Adrenal gland (tissue), 12 donors: ENCODE measurements around the gene LRFN4. TPM values are rescaled to one million over a fixed set of nuclear protein-coding genes. Genes with fewer than 3 reads are reported as not detected.

Experiments
- DNase-seq, 7 donors: peaks; one replicate each; pipeline ENCODE4 v3.0.0-alpha.2; 2019 to 2020
- H3K27ac ChIP-seq, 5 donors: fragments of 200-600 bp; sonication (generic) in 4 of 5; 1 replicate in 3 of 5; 2 replicates in 2 of 5; pipeline versions ENCODE4 v1.5.1 to v1.8.0; 2016 to 2020; ENCODE audit warnings: mild to moderate bottlenecking in 1 of 5
- H3K27me3 ChIP-seq: fragments of 200-600 bp; 2 replicates; pipeline ENCODE4 v1.8.0; 2021
- H3K36me3 ChIP-seq, 2 donors: fragments of 200-600 bp; replicated peaks in 1 of 2; 1 replicate in 1 of 2; 2 replicates in 1 of 2; pipeline versions ENCODE4 v1.5.1 to v1.8.0; 2018 to 2022
- H3K4me1 ChIP-seq, 2 donors: fragments of 200-600 bp; replicated peaks in 1 of 2; 1 replicate in 1 of 2; 2 replicates in 1 of 2; pipeline versions ENCODE4 v1.5.1 to v1.8.0; 2018 to 2021
- H3K4me3 ChIP-seq, 4 donors: fragments of 200-600 bp; sonication (generic) in 3 of 4; one replicate each; pipeline ENCODE4 v1.5.1; 2016 to 2018
- H3K9me3 ChIP-seq, 3 donors: fragments of 200-600 bp; sonication (generic) in 1 of 3; replicated peaks in 1 of 3; 1 replicate in 2 of 3; 2 replicates in 1 of 3; pipeline versions ENCODE4 v1.5.1 to v1.8.0; 2016 to 2021
- POLR2A ChIP-seq, 2 donors: fragments of 450-650 bp; IDR thresholded peaks; one replicate each; pipeline ENCODE4 v1.6.1; 2017; ENCODE audit warnings: antibody characterized with exemption in 2 of 2, mild to moderate bottlenecking in 2 of 2, moderate library complexity in 1 of 2
- WGBS, 4 donors: extraction: QIAGEN DNeasy Blood & Tissue Kit in 2 of 4; methylation state at CpG; one replicate each; pipeline versions ENCODE4 v1.1.5 to v1.1.7; 2013 to 2017; 5-methylcytosine and 5-hydroxymethylcytosine counted together
- intact Hi-C, 2 donors: fragments of 100-400 bp; cut with DNase I; formaldehyde crosslinking; loops; one replicate each; pipeline versions ENCODE4 v1.14.1 to v1.15.0; 2022 to 2023
- polyA plus RNA-seq, 3 donors: library from polyadenylated mRNA; stranded (reverse); fragments of 200-250 nt in 2 of 3; fragments of 350-450 nt in 1 of 3; fragmentation: Illumina TruSeq in 1 of 3; extraction: RNeasy Lipid Tissue Mini Kit (QIAGEN cat#74804) in 1 of 3; gene quantifications; one replicate each; pipeline ENCODE4 v1.2.3, GENCODE V29; 2013 to 2014
- total RNA-seq, 9 donors: library from RNA; depleted of rRNA in 4 of 9; stranded (reverse); fragments of >200 nt in 4 of 9; fragments of 120-200 nt in 1 of 9; fragmentation: NEBNext Ultra II Directional in 1 of 9; extraction: Animal tissue kit (Norgen Biotek cat#: 25700) in 1 of 9; gene quantifications; one replicate each; pipeline versions ENCODE4 v1.1.0 to v1.2.4, GENCODE V29; 2013 to 2023
- TF ChIP-seq, protein P1 (sequence below), 6 experiments: fragments of 450-650 bp in 4 of 6; fragments of 200-600 bp in 2 of 6; sonication (generic) in 1 of 6; IDR thresholded peaks; 1 replicate in 5 of 6; 2 replicates in 1 of 6; pipeline versions ENCODE4 v1.5.1 to v1.8.0; 2016 to 2021; ENCODE audit warnings: antibody characterized with exemption in 6 of 6, mild to moderate bottlenecking in 2 of 6, moderate library complexity in 1 of 6
- donor health status: healthy with polysubstance abuse.
- donor health status: Bipolar disorder and iron deficiency.
- donor health status: DM: yes; HTN: yes; CAD: no.
- donor health status: DM: no; HTN: no; CAD: no.
- donor health status: DM: no; HTN: no; CAD: no.
- donor health status: DM: yes; HTN: yes; CAD: no.

The LRFN4 gene
- total and polyA plus RNA-seq, 12 donors: 0.24 to 74.3 (median 16.3) TPM

DNA sequence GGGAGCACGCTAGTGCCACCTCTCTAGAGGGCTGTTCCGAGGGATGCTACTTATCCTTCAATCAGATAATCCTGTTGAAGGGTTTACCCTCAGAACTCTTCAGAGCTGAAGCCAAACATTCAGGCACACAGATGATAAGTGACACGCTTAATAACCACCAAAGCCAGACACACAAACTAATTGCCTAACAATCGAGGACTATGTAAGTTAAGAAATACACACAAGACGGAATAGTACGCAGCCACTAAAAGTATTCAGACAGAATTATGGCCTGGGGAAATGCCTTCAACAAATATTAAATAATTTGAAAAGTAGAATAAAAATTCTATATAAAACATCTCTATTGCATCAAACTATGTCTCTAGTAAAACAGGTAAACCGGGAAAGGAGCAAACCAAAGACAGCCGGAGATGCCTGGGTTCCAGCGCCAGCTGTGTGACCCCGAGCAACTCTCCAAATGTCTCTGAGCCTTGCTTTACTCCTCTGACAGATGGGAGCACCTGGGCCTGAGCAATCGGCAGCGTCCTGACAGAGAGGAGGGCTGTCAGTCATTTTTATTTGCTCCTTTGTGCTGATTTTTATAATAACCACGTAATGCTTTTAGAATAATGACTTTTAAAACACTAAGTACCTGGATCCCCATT lies 11.3 kb downstream of the LRFN4 start:
- DNase-seq: no peak
- no peak overlapping the region for H3K27ac ChIP-seq
- TF ChIP-seq, protein P1, sequence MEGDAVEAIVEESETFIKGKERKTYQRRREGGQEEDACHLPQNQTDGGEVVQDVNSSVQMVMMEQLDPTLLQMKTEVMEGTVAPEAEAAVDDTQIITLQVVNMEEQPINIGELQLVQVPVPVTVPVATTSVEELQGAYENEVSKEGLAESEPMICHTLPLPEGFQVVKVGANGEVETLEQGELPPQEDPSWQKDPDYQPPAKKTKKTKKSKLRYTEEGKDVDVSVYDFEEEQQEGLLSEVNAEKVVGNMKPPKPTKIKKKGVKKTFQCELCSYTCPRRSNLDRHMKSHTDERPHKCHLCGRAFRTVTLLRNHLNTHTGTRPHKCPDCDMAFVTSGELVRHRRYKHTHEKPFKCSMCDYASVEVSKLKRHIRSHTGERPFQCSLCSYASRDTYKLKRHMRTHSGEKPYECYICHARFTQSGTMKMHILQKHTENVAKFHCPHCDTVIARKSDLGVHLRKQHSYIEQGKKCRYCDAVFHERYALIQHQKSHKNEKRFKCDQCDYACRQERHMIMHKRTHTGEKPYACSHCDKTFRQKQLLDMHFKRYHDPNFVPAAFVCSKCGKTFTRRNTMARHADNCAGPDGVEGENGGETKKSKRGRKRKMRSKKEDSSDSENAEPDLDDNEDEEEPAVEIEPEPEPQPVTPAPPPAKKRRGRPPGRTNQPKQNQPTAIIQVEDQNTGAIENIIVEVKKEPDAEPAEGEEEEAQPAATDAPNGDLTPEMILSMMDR (IDR thresholded peaks at IDR 0.05): no peak
- no peak for TF ChIP-seq POLR2A (IDR thresholded peaks at IDR 0.05)
- intact Hi-C loops: no loop called here
- peaks cover 0 to 24% of the 10 kb centered on the region in 2 donors for H3K36me3 ChIP-seq
- no peaks in the 10 kb centered on the region for H3K9me3 ChIP-seq
- 95 to 97% (median 97%) methylated on average over 13 of the region's 13 CpGs for WGBS, 4 donors
- H3K27me3 ChIP-seq: no peaks in the 10 kb centered on the region
- no peaks in the 10 kb centered on the region for H3K4me1 ChIP-seq
- H3K4me3 ChIP-seq: no peak overlapping the region

DNA sequence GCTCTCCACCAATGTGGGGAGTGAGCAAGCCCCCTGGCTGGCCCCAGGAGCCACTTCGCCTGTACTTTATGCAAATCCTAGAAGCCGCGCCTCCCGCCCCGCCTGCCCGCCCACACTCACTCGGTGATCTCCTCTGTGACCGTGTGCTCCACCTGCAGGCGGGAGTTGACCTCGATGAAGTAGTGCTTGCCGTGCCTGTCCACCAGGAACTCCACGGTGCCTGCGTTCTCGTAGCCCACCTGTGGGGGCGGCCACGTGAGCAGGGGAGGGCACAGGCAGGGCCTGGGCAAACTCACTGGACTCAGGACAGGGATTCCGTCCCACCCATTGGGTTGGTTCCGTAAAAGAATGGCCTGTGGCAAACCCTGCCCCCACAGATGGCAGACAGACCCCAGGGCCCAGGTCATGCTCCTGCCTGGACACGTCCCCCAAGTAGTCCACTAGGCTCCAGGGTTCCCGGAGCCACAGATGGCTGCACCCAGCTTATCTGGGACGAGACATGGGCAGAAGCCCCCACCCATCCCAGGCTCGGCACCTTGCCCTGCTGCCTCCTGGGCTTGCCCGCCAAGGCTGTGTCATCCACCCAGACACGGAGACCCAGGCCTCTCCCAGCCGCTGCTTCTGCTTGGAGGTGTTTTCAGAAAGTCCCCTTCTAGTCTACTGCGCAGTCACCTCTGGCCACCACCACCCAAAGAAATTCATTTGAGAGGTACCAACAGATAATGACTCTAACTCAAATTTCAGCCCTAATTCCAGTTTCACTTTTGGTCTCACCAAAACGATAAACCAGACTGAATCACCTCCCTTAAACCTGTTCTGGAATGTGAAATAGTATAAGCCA lies 12.1 kb downstream of the LRFN4 start:
- intact Hi-C loops: no loop called here
- TF ChIP-seq POLR2A (IDR thresholded peaks at IDR 0.05): no peak
- TF ChIP-seq, protein P1 (IDR thresholded peaks at IDR 0.05): no peak

DNA sequence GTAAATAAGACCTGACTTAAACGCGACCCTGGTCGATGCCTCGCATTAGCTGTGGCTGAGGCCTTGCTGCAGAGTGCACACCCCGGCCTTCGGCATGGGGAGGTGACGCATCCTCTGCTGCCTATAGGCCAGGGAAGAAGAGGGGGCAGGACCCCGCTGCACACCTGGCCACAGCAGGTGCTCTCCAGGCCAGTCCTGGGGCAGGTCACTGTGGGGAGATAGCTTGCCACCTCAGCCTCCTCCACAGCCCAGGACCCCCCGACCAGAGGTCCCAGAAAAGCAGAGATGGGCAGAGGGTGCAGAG lies 12.7 kb downstream of the LRFN4 start:
- no peak overlapping the region for H3K27ac ChIP-seq
- H3K9me3 ChIP-seq: no peaks in the 10 kb centered on the region
- no peak for DNase-seq
- intact Hi-C loops: no loop called here
- H3K27me3 ChIP-seq: no peaks in the 10 kb centered on the region
- no peaks in the 10 kb centered on the region for H3K4me1 ChIP-seq
- TF ChIP-seq, protein P1 (IDR thresholded peaks at IDR 0.05): no peak
- TF ChIP-seq POLR2A (IDR thresholded peaks at IDR 0.05): no peak
- 91 to 97% (median 96%) methylated on average over 7 to 9 of the region's 9 CpGs for WGBS, 4 donors
- H3K36me3 ChIP-seq: peaks cover 0 to 24% of the 10 kb centered on the region in 2 donors
- H3K4me3 ChIP-seq: no peak overlapping the region

More for the DNA sequence above, 12.1 kb downstream of the LRFN4 start:
- no peak overlapping the region for H3K4me3 ChIP-seq
- no peaks in the 10 kb centered on the region for H3K27me3 ChIP-seq
- peaks cover 0 to 24% of the 10 kb centered on the region in 2 donors for H3K36me3 ChIP-seq
- H3K9me3 ChIP-seq: no peaks in the 10 kb centered on the region
- WGBS, 4 donors: 74 to 91% (median 75%) methylated on average over 13 to 27 of the region's 27 CpGs
- H3K27ac ChIP-seq: no peak overlapping the region
- H3K4me1 ChIP-seq: no peaks in the 10 kb centered on the region
- DNase-seq: no peak

DNA sequence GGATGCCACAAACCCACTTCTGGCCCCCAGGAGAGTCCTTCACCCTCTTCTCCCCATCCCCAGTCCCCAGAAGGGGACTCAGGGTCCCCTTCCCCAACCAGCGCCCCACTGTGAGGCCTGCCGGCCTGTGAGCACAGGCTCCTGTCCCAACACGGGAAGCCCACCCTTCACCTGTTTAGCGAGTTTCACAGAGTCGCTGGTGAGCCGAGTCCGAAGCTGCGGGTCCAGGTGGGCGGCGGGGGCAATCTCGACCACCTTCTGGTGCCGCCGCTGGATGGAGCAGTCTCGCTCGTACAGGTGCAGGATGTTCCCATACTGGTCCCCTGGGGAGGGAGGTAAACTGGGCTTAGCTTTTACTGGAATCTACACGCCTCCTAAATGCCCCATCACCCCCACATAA lies 13.3 kb downstream of the LRFN4 start:
- DNase-seq: no peak
- Histone ChIP-seq H3K36me3 (peaks cover 0 to 24% of the 10 kb centered on the region in 2 donors), H3K4me1 (no peaks in the 10 kb centered on the region), H3K4me3 (no peak overlapping the region), H3K9me3 (no peaks in the 10 kb centered on the region), H3K27me3 (no peaks in the 10 kb centered on the region), H3K27ac (no peak overlapping the region)
- TF ChIP-seq POLR2A (IDR thresholded peaks at IDR 0.05): no peak
- TF ChIP-seq, protein P1 (IDR thresholded peaks at IDR 0.05): no peak
- intact Hi-C loops: no loop called here
- 93 to 97% (median 96%) methylated on average over 3 to 16 of the region's 16 CpGs for WGBS, 4 donors
